Sigmoid colon (tissue), 4 donors: ENCODE data around the gene TUBB6.

ENCODE experiments used
- CTCF ChIP-seq, 4 experiments: fragments of 450-650 bp in 3 of 4; fragments of 200-600 bp in 1 of 4; IDR thresholded peaks; one replicate each; pipeline ENCODE4 v1.5.1; 2016 to 2019; ENCODE audit warnings: antibody characterized with exemption in 4 of 4, mild to moderate bottlenecking in 3 of 4, moderate library complexity in 2 of 4
- EP300 ChIP-seq, 4 donors: sonication (generic); formaldehyde crosslinking; IDR thresholded peaks; one replicate each; pipeline ENCODE4 v1.6.1; 2017; ENCODE audit warnings: antibody characterized with exemption in 4 of 4
- POLR2A ChIP-seq, 2 donors: fragments of 450-650 bp; IDR thresholded peaks; one replicate each; pipeline ENCODE4 v1.6.1; 2016; ENCODE audit warnings: antibody characterized with exemption in 2 of 2, mild to moderate bottlenecking in 2 of 2, moderate library complexity in 2 of 2

GRCh38 chr18:12314591-12315305, 6.7 kb downstream of the TUBB6 start:
- TF ChIP-seq EP300 (IDR thresholded peaks at IDR 0.05) (no peak), CTCF (IDR thresholded peaks at IDR 0.05) (no peak), POLR2A (IDR thresholded peaks at IDR 0.05) (no peak)
